GM21390 (cell line): ENCODE data around the gene GPRC5B.

Experiments used
- ATAC-seq: cut with Tn5 transposase; IDR thresholded peaks from one replicate; pipeline ENCODE4 v1.9.1; 2021; ENCODE audit not compliant: unreplicated experiment

GPRC5B gene

GRCh38 chr16:19822533-19822932, 62.1 kb downstream of the GPRC5B start:
- no peak for ATAC-seq

- ATAC-seq: no peak
Measured at GRCh38 chr16:19817875-19818274, 66.8 kb downstream of the GPRC5B start.

GRCh38 chr16:19817122-19817521, 67.5 kb downstream of the GPRC5B start:
- ATAC-seq: no peak

GRCh38 chr16:19815418-19815817, 69.2 kb downstream of the GPRC5B start:
- no peak for ATAC-seq

- ATAC-seq: no peak
Measured at GRCh38 chr16:19812986-19813385, 71.7 kb downstream of the GPRC5B start.

GRCh38 chr16:19810817-19811731, 73.6 kb downstream of the GPRC5B start:
- no peak for ATAC-seq

- no peak for ATAC-seq
Measured at GRCh38 chr16:19809693-19810092, 75.0 kb downstream of the GPRC5B start.

GRCh38 chr16:19809121-19809635, 75.5 kb downstream of the GPRC5B start:
- ATAC-seq: no peak

- no peak for ATAC-seq
Measured at GRCh38 chr16:19808061-19808641, 76.5 kb downstream of the GPRC5B start.
